ENCODE results near the gene YJU2. TPM values are rescaled to one million over a fixed set of nuclear protein-coding genes. Genes with fewer than 3 reads are reported as not detected.

The YJU2 gene
- total RNA-seq, 2 experiments from 2014 or later, result 26.8 to 32.1 TPM

Other genes with a start within 250 kb of the YJU2 start
- 10 to 100 TPM; 34.0 to 39.4 TPM for gene PIAS4, start 239.3 kb upstream of the YJU2 start, total RNA-seq
- gene ZBTB7A, start 180.2 kb upstream of the YJU2 start, total RNA-seq, result 10 to 100 TPM; 67.4 to 72.6 TPM
- 100 to 1,000 TPM; 201 to 238 TPM for gene MAP2K2, start 123.0 kb upstream of the YJU2 start, total RNA-seq
- gene CREB3L3, start 93.4 kb upstream of the YJU2 start, total RNA-seq, result under 1 TPM in 1 of 2 experiments, not detected in 1; 0.75 TPM
- gene SIRT6, start 64.5 kb upstream of the YJU2 start, total RNA-seq, result 10 to 100 TPM; 37.5 to 37.8 TPM
- 1 to 10 TPM in 1 of 2 experiments, under 1 TPM in 1; 0.82 to 1.4 TPM for gene ANKRD24, start 64.4 kb upstream of the YJU2 start, total RNA-seq
- 10 to 100 TPM in 1 of 2 experiments, 1 to 10 TPM in 1; 2.6 to 14.7 TPM for gene EBI3, start 17.6 kb upstream of the YJU2 start, total RNA-seq
- gene SHD, start 32.2 kb downstream of the YJU2 start, total RNA-seq, result not detected
- gene TMIGD2, start 55.3 kb downstream of the YJU2 start, total RNA-seq, result 10 to 100 TPM; 29.8 to 40.7 TPM
- gene FSD1, start 57.5 kb downstream of the YJU2 start, total RNA-seq, result 10 to 100 TPM; 24.7 to 30.6 TPM
- gene STAP2, start 91.7 kb downstream of the YJU2 start, total RNA-seq, result 1 to 10 TPM; 8.8 to 9.6 TPM
- gene MPND, start 96.5 kb downstream of the YJU2 start, total RNA-seq, result 10 to 100 TPM; 24.1 to 25.4 TPM
- gene SH3GL1, start 153.5 kb downstream of the YJU2 start, total RNA-seq, result 10 to 100 TPM; 43.3 to 57.7 TPM
- 100 to 1,000 TPM; 118 to 126 TPM for gene CHAF1A, start 155.6 kb downstream of the YJU2 start, total RNA-seq
- gene UBXN6, start 210.7 kb downstream of the YJU2 start, total RNA-seq, result 10 to 100 TPM; 41.0 to 45.8 TPM
- 10 to 100 TPM; 57.8 to 60.2 TPM for gene HDGFL2, start 225.2 kb downstream of the YJU2 start, total RNA-seq

Data from activated CD8-positive, alpha-beta memory T cell treated with anti-CD3 and anti-CD28 coated beads, Interleukin-2, amount 10 ng/mL, durations not matched to agents 7 days and 5 days (primary cell).